Measurements from ENCODE around the gene HERC3. TPM values are rescaled to one million over a fixed set of nuclear protein-coding genes. Genes with fewer than 3 reads are reported as not detected.

Gene HERC3
- total RNA-seq, 1 donor from 2014 or later, result 15.8 TPM

DNA sequence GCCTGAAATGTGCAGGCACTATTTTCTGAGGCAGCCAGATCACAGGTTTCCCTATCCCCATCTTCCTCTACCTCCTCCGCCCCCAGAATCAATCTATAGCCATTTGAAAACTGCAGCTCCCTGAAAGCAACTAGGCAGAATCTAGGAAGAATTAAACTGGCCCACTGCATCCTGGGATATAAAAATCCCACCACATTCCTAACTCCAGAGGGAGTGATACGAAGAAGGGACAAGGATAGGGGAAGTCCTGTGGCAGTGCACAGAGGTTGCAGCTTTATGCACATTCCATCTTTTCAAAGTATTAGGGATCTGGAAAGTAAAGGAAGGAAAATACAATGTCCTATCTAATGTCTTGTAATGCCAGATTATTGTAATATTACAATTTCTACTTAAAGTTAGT lies 18.3 kb upstream of the HERC3 start:
- no peak overlapping the region for H3K4me3 Mint-ChIP-seq
- no peaks in the 10 kb centered on the region for H3K27me3 Mint-ChIP-seq (ENCODE audit: low read depth)
- H3K4me1 Mint-ChIP-seq, result peaks cover 19% of the 10 kb centered on the region
- peak overlapping the region; percentile 37 for H3K27ac Mint-ChIP-seq
- H3K36me3 Mint-ChIP-seq, result no peaks in the 10 kb centered on the region
- TF ChIP-seq, protein P1, sequence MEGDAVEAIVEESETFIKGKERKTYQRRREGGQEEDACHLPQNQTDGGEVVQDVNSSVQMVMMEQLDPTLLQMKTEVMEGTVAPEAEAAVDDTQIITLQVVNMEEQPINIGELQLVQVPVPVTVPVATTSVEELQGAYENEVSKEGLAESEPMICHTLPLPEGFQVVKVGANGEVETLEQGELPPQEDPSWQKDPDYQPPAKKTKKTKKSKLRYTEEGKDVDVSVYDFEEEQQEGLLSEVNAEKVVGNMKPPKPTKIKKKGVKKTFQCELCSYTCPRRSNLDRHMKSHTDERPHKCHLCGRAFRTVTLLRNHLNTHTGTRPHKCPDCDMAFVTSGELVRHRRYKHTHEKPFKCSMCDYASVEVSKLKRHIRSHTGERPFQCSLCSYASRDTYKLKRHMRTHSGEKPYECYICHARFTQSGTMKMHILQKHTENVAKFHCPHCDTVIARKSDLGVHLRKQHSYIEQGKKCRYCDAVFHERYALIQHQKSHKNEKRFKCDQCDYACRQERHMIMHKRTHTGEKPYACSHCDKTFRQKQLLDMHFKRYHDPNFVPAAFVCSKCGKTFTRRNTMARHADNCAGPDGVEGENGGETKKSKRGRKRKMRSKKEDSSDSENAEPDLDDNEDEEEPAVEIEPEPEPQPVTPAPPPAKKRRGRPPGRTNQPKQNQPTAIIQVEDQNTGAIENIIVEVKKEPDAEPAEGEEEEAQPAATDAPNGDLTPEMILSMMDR (IDR thresholded peaks at IDR 0.05; ENCODE audit: unreplicated experiment), result no peak
- no peak for DNase-seq (ENCODE audit: low spot score in 2 of 2, unreplicated experiment in 2 of 2)
- H3K9me3 Mint-ChIP-seq, result peaks cover 7% of the 10 kb centered on the region

DNA sequence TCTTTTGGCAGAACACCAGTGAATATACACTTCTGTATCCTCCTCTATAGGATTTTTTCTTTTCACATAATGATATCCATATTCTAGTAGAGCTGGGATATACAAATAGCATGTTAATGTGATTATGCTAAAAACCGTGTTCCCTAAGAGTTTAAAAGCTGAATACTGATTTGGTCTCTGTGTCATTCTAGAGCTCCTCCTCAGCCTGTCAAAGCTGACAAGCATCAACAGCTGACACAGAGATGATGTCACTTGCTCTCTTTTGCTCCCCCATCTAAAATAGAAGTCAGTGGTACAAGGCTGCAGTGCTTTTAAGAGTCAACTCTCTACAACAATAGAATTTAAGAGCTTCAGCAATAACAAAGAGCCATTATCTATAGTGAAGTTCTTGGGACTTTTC lies 17.1 kb upstream of the HERC3 start:
- TF ChIP-seq, protein P1 (IDR thresholded peaks at IDR 0.05; ENCODE audit: unreplicated experiment), result no peak
- H3K9me3 Mint-ChIP-seq, result peaks cover 7% of the 10 kb centered on the region
- H3K36me3 Mint-ChIP-seq, result no peaks in the 10 kb centered on the region
- H3K27ac Mint-ChIP-seq, result no peak overlapping the region
- H3K4me3 Mint-ChIP-seq, result no peak overlapping the region
- no peaks in the 10 kb centered on the region for H3K27me3 Mint-ChIP-seq (ENCODE audit: low read depth)
- no peak for DNase-seq (ENCODE audit: low spot score in 2 of 2, unreplicated experiment in 2 of 2)
- peaks cover 14% of the 10 kb centered on the region for H3K4me1 Mint-ChIP-seq

GRCh38 chr4:88582493-88582892 lies 9.8 kb upstream of the HERC3 start:
- H3K4me3 Mint-ChIP-seq, result no peak overlapping the region

DNA sequence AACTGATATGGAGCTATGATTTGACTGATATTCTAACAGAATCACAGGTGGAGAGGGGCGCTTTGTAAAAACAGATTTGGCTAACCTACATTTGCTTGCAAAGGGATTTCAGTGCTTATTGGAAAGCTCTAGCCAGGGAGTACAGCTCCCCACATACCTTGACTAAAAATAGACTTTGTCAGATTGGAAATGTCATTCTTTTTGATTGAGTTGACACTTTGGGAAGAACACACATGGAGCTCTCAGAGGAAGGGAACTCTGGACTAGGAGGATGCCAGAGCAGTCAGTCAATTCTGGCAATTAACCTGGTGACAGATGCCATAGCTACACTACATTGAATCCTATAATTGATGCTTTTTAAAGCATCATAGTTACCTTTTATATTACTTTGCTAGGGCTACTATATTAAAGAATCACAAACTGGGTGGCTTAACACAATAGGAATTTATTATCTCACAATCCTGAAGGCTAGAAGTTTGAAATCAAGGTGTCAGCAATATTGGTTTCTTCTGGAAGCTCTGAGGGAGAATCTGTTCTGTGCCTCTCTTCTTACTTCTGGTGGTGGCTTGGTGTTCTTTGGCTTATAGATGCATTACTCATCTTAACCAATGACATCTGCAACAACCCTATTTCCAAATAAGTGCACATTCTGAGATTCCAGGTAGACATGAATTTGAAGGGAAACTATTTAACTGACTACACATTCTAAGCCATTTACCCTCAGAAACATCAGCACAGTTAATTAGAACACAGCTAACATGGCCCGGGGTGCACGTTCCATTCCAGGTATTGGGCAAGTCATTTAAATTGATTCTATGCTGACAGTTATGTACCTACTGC lies 8.4 kb upstream of the HERC3 start:
- peaks cover 7% of the 10 kb centered on the region for H3K9me3 Mint-ChIP-seq
- no peak overlapping the region for H3K4me3 Mint-ChIP-seq
- H3K36me3 Mint-ChIP-seq, result no peaks in the 10 kb centered on the region
- no peak for DNase-seq (ENCODE audit: low spot score in 2 of 2, unreplicated experiment in 2 of 2)
- H3K27me3 Mint-ChIP-seq (ENCODE audit: low read depth), result peaks cover 7% of the 10 kb centered on the region
- TF ChIP-seq, protein P1 (IDR thresholded peaks at IDR 0.05; ENCODE audit: unreplicated experiment), result no peak
- no peaks in the 10 kb centered on the region for H3K4me1 Mint-ChIP-seq
- H3K27ac Mint-ChIP-seq, result no peak overlapping the region

More at GRCh38 chr4:88582493-88582892, 9.8 kb upstream of the HERC3 start:
- TF ChIP-seq, protein P1 (IDR thresholded peaks at IDR 0.05; ENCODE audit: unreplicated experiment), result no peak
- Mint-ChIP-seq H3K4me1 (no peaks in the 10 kb centered on the region), H3K9me3 (peaks cover 10% of the 10 kb centered on the region), H3K27ac (no peak overlapping the region), H3K36me3 (no peaks in the 10 kb centered on the region), H3K27me3 (ENCODE audit: low read depth) (no peaks in the 10 kb centered on the region)
- DNase-seq (ENCODE audit: low spot score in 2 of 2, unreplicated experiment in 2 of 2), result no peak

DNA sequence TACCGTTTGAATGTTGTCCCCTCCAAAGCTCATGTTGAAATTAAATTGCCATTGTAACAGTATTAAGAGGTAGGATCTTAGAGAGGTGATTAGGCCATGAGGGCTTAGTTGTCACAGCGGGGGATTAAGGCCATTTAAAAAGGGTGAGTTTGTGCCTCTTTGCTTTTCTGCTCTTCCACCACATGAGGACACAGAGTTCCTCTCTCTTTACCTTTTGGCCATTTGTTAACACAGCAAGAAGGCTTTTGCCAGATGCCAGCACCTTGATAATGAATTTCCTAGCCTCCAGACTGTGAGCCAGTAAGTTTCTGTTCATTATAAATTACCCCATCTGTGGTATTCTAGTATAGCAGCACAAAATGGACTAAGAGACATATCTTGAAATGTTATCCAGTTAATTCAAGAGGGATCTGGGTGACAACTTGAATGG lies 7.8 kb upstream of the HERC3 start:
- Mint-ChIP-seq H3K9me3 (peaks cover 6% of the 10 kb centered on the region), H3K27me3 (ENCODE audit: low read depth) (peaks cover 10% of the 10 kb centered on the region), H3K27ac (no peak overlapping the region), H3K4me3 (no peak overlapping the region), H3K36me3 (no peaks in the 10 kb centered on the region), H3K4me1 (no peaks in the 10 kb centered on the region)
- TF ChIP-seq, protein P1 (IDR thresholded peaks at IDR 0.05; ENCODE audit: unreplicated experiment), result no peak
- no peak for DNase-seq (ENCODE audit: low spot score in 2 of 2, unreplicated experiment in 2 of 2)
